Measurements from ENCODE around the gene RAB3IL1. TPM values are rescaled to one million over a fixed set of nuclear protein-coding genes. Genes with fewer than 3 reads are reported as not detected.

RAB3IL1 gene
- total and polyA plus RNA-seq, 9 of the 15 experiments (the other 6 are each of a cell fraction or from before 2014, with no cell fraction given) = 0.15 to 42.6 (median 15.5) TPM

DNA sequence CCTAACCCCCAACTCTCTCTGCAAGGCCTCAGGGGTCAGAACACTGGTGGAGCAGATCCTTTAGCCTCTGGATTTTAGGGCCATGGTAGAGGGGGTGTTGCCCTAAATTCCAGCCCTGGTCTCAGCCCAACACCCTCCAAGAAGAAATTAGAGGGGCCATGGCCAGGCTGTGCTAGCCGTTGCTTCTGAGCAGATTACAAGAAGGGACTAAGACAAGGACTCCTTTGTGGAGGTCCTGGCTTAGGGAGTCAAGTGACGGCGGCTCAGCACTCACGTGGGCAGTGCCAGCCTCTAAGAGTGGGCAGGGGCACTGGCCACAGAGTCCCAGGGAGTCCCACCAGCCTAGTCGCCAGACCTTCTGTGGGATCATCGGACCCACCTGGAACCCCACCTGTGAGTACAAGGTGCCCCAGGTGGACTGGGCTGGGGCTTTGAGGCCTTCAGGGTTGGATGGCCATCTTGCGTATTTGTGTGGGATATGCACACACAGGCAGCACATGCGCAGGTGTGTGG is 32.7 kb upstream of the RAB3IL1 start, which contains the start of gene BEST1:
Gene BEST1 (plus strand): TSS at position 317 of the 513 bp plus-strand sequence. CDS start 1,456 bp downstream, outside the sequence.
- H4K20me1 ChIP-seq (replicated peaks; ENCODE audit: control insufficient read depth, insufficient read depth, low read length) = no peaks in the 10 kb centered on the region
- no peak for DNase-seq (ENCODE audit: extremely low read depth in 1 of 4, low spot score in 3 of 4)
- FAIRE-seq = no peak
- no peaks in the 10 kb centered on the region for H3K36me3 ChIP-seq (ENCODE audit: control insufficient read depth, insufficient read depth, low read length)
- H3K4me1 ChIP-seq (replicated peaks in 1 of 2; ENCODE audit: control insufficient read depth in 2 of 2, insufficient read depth in 2 of 2, low read length in 2 of 2) = peaks cover 26 to 41% of the 10 kb centered on the region in 2 experiments
- peaks cover 5% of the 10 kb centered on the region for H3K9me1 ChIP-seq (ENCODE audit: control insufficient read depth, insufficient read depth, low read length)
- peak within 1 kb of the TSS; percentile 85 for H3K27ac ChIP-seq (ENCODE audit: extremely low read depth, low read depth, low read length)
- peak within 1 kb of the TSS; percentile 72 for H3K4me2 ChIP-seq (ENCODE audit: insufficient read depth, low read length)
- TSS peak; percentile 95 for BruUV-seq (replicated peaks)
- H2AFZ ChIP-seq (ENCODE audit: low read depth, low read length) = 0 out of 2 replicates have a peak within 1 kb of the TSS, but pooled peaks have one; percentile 6
- H3K79me2 ChIP-seq (ENCODE audit: control insufficient read depth, insufficient read depth, low read length) = no peaks in the 10 kb centered on the region
- peak within 1 kb of the TSS; percentile 60 to 82; a peak in 3 of 4 replicates for H3K9ac ChIP-seq (ENCODE audit: insufficient read depth in 1 of 2, low read depth in 2 of 2, low read length in 2 of 2)
- in situ Hi-C loops (cut with MboI) = loop anchor here (5.0 kb wide), 1 partner anchor 153 kb away; no protein-coding TSS in a partner anchor
- H3K4me3 ChIP-seq = peak within 1 kb of the TSS; percentile 25; the same call in 1 of the 2 replicates
- peak; percentile 1 for ATAC-seq
- H3K9me3 ChIP-seq (replicated peaks; ENCODE audit: control insufficient read depth, insufficient read depth, low read depth, low read length) = no peaks in the 10 kb centered on the region
- WGBS (ENCODE audit: insufficient coverage, low coverage, missing lambda C conversion rate) = 75% methylated on average over 8 of the region's 8 CpGs
- intact Hi-C loops (cut with micrococcal nuclease) = no loop called here
- ChIA-PET CTCF (ENCODE audit: low intra/inter-chr PET ratio) (no interaction called here), POLR2A (interaction anchor here (0.6 to 14.1 kb wide), 31 partner anchors 14 to 173 kb away, joined by 3 to 327 read pairs (median 5); partner anchors contain the start of genes FEN1, FTH1, INCENP and TMEM258)
- no peaks in the 10 kb centered on the region for H3K27me3 ChIP-seq (ENCODE audit: control insufficient read depth in 2 of 2, insufficient read depth in 2 of 2, low read length in 2 of 2)
- TF ChIP-seq MLX (CRISPR knock-in tag; conservative IDR thresholded peaks at IDR 0.05) = 0 out of 4 replicates have a peak, but pooled peaks of 1 of the 2 experiments have one; percentile 11
- TF ChIP-seq MAFF (IDR thresholded peaks at IDR 0.05; ENCODE audit: low read length) = no peak
- no peak for TF ChIP-seq HEY1 (CRISPR knock-in tag; IDR thresholded peaks at IDR 0.05; ENCODE audit: borderline replicate concordance)
- TF ChIP-seq NFE2L1 (tag; IDR thresholded peaks at IDR 0.05; ENCODE audit: borderline replicate concordance, low read depth) = peak; percentile 26; the same call in 1 of the 2 replicates
- no peak for TF ChIP-seq ILF3 (IDR thresholded peaks at IDR 0.05; ENCODE audit: borderline replicate concordance)
- no peak for TF ChIP-seq ATF7 (IDR thresholded peaks at IDR 0.05)
- TF ChIP-seq ATF2 (CRISPR knock-in tag; IDR thresholded peaks at IDR 0.05) = no peak
- peak in 1 of 2 experiments; percentile 61; a peak in 1 of 4 replicates for TF ChIP-seq MAZ (CRISPR knock-in tag; conservative IDR thresholded peaks at IDR 0.05 in 1 of 2, IDR thresholded peaks at IDR 0.05 in 1 of 2)
- TF ChIP-seq ID3 (CRISPR knock-in tag; IDR thresholded peaks at IDR 0.05) = no peak
- peak; percentile 74 for TF ChIP-seq ID3 (tag; IDR thresholded peaks at IDR 0.05)

All from K562 (cell line).